CD4-positive, alpha-beta T cell treated with Interleukin-17A for 1 hour (primary cell): ENCODE measurements around the gene CD300LF.
A peak's percentile ranks its signal among the peaks of the same experiment; 100 is the strongest.

Experiments
- DNase-seq: peaks from one replicate; pipeline ENCODE4 v3.0.0-alpha.2; 2020

Gene CD300LF

GRCh38 chr17:74729368-74729767, 16.6 kb upstream of the CD300LF start:
- DNase-seq = no peak

GRCh38 chr17:74728702-74729075, 16.0 kb upstream of the CD300LF start:
- no peak for DNase-seq

- DNase-seq = no peak
Observed at GRCh38 chr17:74728033-74728701, 15.4 kb upstream of the CD300LF start.

- DNase-seq = no peak
Observed at GRCh38 chr17:74725111-74725510, 12.4 kb upstream of the CD300LF start.

- no peak for DNase-seq
Observed at GRCh38 chr17:74723891-74724290, 11.2 kb upstream of the CD300LF start.

GRCh38 chr17:74722782-74723181, 10.1 kb upstream of the CD300LF start:
- no peak for DNase-seq

- no peak for DNase-seq
Observed at GRCh38 chr17:74720506-74720905, 7.8 kb upstream of the CD300LF start.

GRCh38 chr17:74715144-74715543, 2.4 kb upstream of the CD300LF start:
- DNase-seq = no peak

- no peak for DNase-seq
Observed at GRCh38 chr17:74713171-74713755, 540 bp upstream of the CD300LF start.

- no peak for DNase-seq
Observed at GRCh38 chr17:74712301-74712700, 422 bp downstream of the CD300LF start.

- no peak for DNase-seq
Observed at GRCh38 chr17:74711058-74711824, 1.5 kb downstream of the CD300LF start.

GRCh38 chr17:74704544-74704943, 8.2 kb downstream of the CD300LF start:
- no peak for DNase-seq

GRCh38 chr17:74703311-74703710, 9.4 kb downstream of the CD300LF start:
- DNase-seq = no peak

GRCh38 chr17:74702116-74702871, 10.4 kb downstream of the CD300LF start:
- DNase-seq = no peak

- DNase-seq = no peak
Observed at GRCh38 chr17:74699236-74699635, 13.5 kb downstream of the CD300LF start.

- no peak for DNase-seq
Observed at GRCh38 chr17:74698069-74698468, 14.7 kb downstream of the CD300LF start.

GRCh38 chr17:74697515-74697914, 15.2 kb downstream of the CD300LF start:
- DNase-seq = no peak

GRCh38 chr17:74695629-74696028, 17.1 kb downstream of the CD300LF start:
- DNase-seq = no peak

- no peak for DNase-seq
Observed at GRCh38 chr17:74694081-74694480, 18.6 kb downstream of the CD300LF start.

GRCh38 chr17:74691151-74691550, 21.6 kb downstream of the CD300LF start:
- no peak for DNase-seq

GRCh38 chr17:74690409-74690825, 22.3 kb downstream of the CD300LF start:
- DNase-seq = peak; percentile 22

- DNase-seq = no peak
Observed at GRCh38 chr17:74687886-74688285, 24.8 kb downstream of the CD300LF start.

- peak; percentile 15 for DNase-seq
Observed at GRCh38 chr17:74686761-74687160, 26.0 kb downstream of the CD300LF start.
